NB4 (cell line): Measurements from ENCODE around the gene CCL1.

Source experiments
- MYC ChIP-seq: IDR thresholded peaks from 2 replicates; pipeline ENCODE4 v1.6.1; 2011; ENCODE audit warnings: low read depth, low read length
- POLR2A ChIP-seq: IDR thresholded peaks from 2 replicates; pipeline ENCODE4 v1.6.1; 2011; ENCODE audit warnings: mild to moderate bottlenecking; ENCODE audit not compliant: insufficient read length; ENCODE audit errors: extremely low read depth
- TF ChIP-seq, protein P1 (sequence below): IDR thresholded peaks from one replicate; pipeline ENCODE4 v1.5.1; 2012; ENCODE audit warnings: low read depth, low read length

GRCh38 chr17:34399725-34400124 lies 36.7 kb upstream of the CCL1 start:
- no peak for TF ChIP-seq POLR2A
- TF ChIP-seq, protein P1, sequence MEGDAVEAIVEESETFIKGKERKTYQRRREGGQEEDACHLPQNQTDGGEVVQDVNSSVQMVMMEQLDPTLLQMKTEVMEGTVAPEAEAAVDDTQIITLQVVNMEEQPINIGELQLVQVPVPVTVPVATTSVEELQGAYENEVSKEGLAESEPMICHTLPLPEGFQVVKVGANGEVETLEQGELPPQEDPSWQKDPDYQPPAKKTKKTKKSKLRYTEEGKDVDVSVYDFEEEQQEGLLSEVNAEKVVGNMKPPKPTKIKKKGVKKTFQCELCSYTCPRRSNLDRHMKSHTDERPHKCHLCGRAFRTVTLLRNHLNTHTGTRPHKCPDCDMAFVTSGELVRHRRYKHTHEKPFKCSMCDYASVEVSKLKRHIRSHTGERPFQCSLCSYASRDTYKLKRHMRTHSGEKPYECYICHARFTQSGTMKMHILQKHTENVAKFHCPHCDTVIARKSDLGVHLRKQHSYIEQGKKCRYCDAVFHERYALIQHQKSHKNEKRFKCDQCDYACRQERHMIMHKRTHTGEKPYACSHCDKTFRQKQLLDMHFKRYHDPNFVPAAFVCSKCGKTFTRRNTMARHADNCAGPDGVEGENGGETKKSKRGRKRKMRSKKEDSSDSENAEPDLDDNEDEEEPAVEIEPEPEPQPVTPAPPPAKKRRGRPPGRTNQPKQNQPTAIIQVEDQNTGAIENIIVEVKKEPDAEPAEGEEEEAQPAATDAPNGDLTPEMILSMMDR: no peak
- no peak for TF ChIP-seq MYC
